ENCODE data around the gene KDM6B.

Gene KDM6B

DNA sequence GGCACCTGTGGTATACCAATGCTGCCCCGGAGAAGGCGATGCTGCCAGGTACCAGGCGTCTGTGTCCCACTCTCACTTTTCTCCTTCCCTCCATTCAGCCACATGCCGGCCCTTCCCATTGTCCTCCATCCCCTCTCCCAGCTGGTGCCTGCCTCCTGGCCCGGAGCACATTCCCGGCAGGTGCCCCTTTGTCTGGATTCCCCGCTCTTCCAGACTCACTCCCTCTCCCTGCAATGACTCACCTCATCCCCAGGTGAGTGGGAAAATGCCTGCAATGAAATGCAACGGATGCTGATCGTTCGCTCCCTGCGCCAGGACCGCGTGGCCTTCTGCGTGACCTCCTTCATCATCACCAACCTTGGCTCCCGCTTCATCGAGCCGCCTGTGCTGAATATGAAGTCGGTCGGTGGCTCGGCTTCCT is 10.4 kb upstream of the KDM6B start:
- no peak for DNase-seq (ENCODE audit: low read depth in 2 of 2)

DNA sequence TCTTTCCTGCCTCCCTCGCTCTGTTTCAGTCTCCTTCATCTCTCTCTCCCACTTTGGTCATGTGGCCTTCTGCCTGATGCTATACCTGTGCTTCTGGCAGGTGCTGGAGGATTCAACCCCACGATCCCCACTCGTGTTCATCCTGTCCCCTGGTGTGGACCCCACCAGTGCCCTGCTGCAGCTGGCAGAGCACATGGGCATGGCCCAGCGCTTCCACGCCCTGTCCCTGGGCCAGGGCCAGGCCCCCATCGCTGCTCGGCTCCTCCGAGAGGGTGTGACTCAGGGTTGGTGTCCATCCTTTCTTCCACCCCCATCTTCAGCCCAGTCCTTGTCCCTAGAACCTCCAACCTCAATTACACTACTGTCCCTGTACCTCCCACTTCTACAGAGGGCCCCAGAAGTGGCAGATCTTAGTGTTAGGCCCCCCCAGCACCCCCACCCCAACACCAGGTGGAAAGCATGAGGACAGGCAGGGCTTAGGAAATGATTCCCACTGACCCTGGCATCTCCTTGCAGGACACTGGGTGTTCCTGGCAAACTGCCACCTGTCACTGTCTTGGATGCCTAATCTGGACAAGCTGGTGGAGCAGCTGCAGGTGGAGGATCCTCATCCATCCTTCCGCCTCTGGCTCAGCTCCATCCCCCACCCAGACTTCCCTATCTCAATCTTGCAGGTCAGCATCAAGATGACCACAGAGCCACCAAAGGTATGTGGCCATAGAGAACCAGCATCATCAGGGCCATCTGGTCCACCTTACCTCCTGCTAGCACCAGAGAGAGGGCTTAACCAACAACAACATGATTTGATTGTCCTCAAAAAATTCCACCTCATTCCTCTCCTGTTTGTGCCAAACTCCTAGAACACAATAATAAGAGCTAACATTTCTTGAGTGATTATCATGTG is 9.7 kb upstream of the KDM6B start:
- DNase-seq (ENCODE audit: low read depth in 2 of 2), result no peak

DNA sequence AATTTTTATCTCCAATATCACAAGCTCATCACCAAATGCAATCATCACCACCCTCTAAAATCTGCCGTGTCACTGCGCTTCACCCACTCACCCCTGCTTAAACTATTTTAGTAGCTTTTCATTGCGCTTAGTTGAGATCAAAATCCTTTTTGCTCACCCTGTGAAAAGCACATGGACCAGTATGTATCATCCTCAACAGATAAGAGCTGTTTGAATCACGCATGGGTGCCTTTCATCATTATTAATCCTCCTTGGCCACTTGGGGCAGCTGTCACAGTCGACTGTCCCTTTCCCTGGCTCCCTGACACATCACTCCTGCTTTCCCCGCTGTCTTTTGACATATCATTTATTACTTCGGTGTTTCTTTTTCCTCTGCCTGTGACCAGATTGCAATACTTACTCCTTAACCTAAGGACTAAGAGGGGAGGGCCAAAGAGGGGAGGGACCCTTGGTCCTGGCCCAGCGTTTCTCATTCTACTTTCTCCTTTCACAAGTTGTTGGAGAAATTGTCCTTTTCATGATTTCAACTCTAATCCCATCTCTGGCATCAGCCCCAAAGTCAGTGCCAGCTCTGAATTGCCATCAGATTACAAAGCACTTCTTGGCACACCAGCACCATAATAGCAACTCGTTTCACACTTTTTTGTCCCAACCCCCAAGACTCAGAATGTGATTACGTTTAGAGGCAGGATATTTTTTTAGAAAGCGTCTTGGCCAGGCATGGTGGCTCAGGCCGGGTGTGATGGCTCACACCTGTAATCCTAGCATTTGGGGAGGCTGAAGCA is 8.6 kb upstream of the KDM6B start:
- no peak for DNase-seq (ENCODE audit: low read depth in 2 of 2)

DNA sequence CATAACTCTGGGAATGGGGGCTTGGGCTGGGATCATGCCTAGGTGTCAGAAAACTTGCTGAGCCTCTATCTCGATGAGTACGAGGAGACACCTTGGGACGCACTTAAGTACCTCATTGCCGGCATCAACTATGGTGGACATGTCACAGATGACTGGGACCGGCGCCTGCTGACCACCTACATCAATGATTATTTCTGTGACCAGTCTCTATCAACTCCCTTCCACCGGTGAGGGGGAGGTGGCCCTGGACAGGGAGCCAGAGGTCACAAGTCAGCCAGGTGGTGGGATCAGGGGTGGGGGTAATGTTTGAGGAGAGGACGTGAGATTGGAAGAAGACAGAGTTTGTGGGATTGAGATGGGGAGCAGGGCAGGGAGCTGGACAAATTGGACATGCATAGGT is 3.4 kb upstream of the KDM6B start:
- DNase-seq (ENCODE audit: low read depth in 2 of 2), result no peak

- no peak for DNase-seq (ENCODE audit: low read depth in 2 of 2)
Measured at GRCh38 chr17:7831233-7831632, 2.8 kb upstream of the KDM6B start.

- no peak for DNase-seq (ENCODE audit: low read depth in 2 of 2)
Measured at GRCh38 chr17:7832431-7832830, 1.6 kb upstream of the KDM6B start.

- no peak for DNase-seq (ENCODE audit: low read depth in 2 of 2)
Measured at GRCh38 chr17:7833011-7833794, 814 bp upstream of the KDM6B start.

DNA sequence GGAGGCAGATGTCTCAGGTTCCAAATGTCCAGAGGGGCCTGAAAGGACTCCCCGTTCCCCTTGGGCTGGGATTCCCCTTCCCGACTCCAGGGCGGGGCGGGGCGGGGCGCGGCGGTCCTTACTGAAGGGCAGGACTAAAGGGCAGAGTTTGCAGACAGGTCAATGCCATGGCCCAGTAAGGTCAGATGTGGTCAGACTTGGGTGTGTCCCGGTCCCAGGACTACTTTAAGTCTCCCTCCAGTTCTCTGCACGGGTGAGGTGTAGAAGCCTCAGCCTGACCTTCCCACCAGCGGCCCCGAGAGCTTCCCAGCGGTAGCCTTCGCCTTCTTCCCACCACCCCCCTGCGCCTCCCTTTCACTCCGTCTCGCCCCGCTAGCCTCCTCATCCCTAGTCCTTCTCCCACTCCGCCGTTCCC is 532 bp downstream of the KDM6B start:
- DNase-seq (ENCODE audit: low read depth in 2 of 2), result no peak

GRCh38 chr17:7834957-7835813 is 1.2 kb downstream of the KDM6B start:
- peak; percentile 98 for DNase-seq (ENCODE audit: low read depth in 2 of 2)

DNA sequence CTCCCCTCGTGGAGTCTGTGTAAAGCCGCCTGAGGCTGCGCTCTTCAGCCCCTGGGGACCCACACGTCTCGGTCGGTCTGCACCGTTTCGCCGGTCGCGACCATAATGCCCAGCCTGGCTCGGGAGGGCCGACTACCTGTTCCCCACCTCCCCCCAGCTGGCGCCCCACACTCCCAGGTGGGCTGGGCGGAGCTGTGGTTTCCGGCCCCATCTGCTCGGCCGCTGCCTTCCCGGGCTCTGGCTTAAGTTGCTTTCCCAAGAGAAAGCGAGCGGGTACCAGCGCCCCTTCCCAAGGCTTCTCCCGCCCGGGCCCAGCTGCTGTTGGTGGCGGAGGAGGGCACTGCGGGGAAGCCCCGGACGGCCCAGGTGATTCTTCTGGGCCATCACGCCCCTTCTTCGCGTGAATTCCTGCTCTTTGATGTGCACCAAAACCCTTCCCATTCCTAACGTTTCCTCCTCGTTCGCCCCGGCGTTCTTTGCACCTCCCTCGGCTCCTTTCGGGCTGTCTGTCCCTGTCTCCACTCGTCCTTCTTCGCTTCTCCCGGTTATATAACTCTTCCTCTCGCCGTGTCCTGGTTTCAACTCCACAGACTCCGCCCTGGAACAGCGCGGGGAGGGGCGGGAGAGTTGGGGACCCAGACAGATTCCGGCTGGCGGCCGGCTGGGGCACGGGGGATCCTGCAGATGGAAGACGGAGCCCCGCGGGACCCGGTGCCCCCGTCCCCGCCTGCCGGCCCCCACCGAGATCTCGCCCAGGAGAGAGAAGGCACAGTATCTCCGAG is 2.0 kb downstream of the KDM6B start:
- DNase-seq (ENCODE audit: low read depth in 2 of 2), result no peak

GRCh38 chr17:7836596-7837407 is 2.8 kb downstream of the KDM6B start:
- peak in 1 of 2 experiments; percentile 83 for DNase-seq (ENCODE audit: low read depth in 2 of 2)

GRCh38 chr17:7837408-7838088 is 3.5 kb downstream of the KDM6B start:
- no peak for DNase-seq (ENCODE audit: low read depth in 2 of 2)

DNA sequence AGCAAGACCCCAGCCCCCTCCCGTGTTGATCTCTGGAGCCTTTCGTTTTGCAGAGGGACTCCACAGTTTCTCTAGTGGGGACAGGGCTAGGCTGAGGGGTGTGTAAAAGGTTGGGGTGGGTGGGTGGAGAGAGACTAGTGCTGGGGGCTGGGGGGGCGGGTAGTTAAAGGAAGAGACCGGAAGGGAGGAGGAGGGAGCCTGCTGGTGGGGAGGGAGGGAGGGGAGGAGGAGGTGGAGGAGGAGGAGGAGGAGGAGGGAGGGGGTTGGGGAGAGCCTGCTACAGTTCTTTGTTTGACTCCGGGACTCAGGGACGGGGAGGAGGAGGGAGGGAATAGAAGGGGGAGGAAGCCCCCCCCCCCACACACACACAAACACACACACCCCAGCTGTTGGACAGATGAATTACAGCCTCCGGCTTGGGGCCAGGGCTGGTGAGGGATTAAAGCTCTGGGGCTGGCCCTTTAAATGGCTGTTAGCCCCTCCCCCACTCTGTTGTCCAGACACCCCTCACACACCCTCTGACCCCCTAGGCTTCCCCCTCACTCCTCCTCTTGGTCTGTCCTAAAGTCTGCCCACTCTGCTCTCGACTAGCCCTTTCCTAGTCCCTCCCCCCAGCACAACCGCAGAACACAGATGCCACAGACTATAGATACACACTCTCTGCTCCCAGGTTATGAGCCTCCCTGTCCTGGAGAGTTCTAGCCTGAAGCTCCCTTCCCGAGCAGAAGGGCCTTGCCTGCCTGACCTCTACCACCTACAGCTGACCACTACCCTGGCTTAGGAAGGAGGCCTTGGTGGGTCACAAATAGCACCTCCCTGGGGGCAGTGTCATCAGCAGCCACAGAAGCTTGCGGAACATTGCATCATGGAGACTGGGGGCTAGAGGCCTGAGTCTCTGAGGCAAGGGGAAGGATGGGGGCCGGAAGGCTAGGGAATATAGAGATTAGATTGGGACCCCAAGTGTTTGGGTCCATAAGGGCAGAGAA is 4.4 kb downstream of the KDM6B start:
- peak in 1 of 2 experiments; percentile 74 for DNase-seq (ENCODE audit: low read depth in 2 of 2)

GRCh38 chr17:7839190-7839875 is 5.3 kb downstream of the KDM6B start:
- DNase-seq (ENCODE audit: low read depth in 2 of 2), result no peak

GRCh38 chr17:7839876-7840261 is 5.9 kb downstream of the KDM6B start:
- no peak for DNase-seq (ENCODE audit: low read depth in 2 of 2)

DNA sequence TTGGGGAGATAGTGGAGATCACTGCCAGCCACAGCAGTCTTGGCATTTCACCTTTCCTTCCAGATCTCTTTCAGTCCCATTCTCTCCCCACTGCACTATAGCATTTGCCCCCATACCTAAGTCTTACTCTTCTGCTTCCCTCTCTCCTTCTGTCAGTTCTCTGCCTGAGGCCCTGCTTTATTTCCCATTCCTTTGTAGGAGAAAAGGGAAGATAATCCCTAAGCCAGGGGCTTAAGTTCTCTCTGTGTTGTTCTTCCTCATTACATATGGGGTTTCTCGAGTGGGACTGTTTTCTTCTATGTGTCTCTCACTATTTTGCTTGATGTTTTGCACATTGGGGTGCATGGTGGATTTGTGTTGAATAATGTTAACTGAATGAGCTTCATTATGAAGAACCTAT is 6.4 kb downstream of the KDM6B start:
- DNase-seq (ENCODE audit: low read depth in 2 of 2), result no peak

DNA sequence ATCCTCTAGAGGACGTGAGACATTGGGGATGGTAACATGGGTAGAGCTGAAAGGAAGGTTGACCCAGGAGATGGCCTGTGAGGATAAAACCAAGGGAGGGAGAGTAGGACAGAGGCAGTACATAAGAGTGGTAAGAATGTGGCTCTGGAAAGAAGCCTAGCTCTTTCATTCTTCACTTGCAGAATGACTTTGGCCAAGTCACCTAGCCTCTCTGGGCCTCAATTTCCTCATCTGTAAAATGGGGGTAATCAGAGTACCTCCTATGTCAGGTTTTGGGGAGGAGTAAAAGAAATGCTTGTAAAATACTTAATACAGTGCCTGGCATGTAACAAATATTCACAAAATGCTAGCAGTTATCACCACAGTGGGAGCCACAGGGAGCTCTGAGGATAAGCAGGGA is 6.9 kb downstream of the KDM6B start:
- no peak for DNase-seq (ENCODE audit: low read depth in 2 of 2)

Data from fibroblast of skin of left quadriceps (primary cell).